ENCODE results near the gene NAT14. TPM values are rescaled to one million over a fixed set of nuclear protein-coding genes. Genes with fewer than 3 reads are reported as not detected.

NAT14 gene
- total RNA-seq, 1 donor from 2014 or later, result 11.4 TPM

DNA sequence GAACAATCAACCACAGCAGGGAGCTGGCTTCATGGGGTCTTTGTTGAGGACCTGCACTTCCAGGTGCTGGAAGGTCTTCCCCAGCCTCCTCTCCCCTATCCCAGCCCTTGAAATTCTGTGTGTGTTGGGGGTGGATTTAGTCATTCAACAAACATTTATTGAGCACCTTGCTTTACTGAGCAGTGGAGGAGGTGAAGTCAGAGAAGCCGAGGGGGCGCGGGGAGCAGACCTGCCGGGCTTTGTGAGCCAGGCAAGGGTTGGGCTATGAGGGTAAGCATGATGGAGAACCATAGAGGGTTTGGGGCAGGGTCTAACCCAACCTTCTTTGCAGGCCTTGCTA is 17.0 kb upstream of the NAT14 start:
- intact Hi-C loops (cut with micrococcal nuclease), result loop anchor here (1.0 kb wide), 1 partner anchor 35 kb away; no protein-coding TSS in a partner anchor

DNA sequence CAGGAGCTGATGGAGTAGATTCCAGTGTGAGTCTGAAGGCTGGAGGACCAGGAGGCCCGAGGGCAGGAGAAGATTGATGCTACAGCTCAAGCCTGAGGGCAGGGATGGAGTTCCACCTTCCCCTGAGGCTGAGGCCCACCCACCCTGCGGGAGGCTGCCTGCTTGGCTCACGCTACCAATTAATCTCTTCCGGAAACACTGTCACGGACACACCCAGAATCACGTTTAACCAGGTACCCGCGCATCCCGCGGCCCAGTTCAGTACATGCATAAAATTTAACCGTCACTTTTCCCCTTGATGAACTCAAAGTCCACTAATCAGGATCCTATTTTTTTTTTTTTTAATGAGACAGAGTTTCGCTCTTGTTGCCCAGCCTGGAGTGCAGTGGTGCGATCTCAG is 13.7 kb upstream of the NAT14 start:
- intact Hi-C loops (cut with micrococcal nuclease), result loop anchor here (10.0 kb wide), 1 partner anchor 844 kb away; the partner anchor contains the start of gene ZSCAN5A

DNA sequence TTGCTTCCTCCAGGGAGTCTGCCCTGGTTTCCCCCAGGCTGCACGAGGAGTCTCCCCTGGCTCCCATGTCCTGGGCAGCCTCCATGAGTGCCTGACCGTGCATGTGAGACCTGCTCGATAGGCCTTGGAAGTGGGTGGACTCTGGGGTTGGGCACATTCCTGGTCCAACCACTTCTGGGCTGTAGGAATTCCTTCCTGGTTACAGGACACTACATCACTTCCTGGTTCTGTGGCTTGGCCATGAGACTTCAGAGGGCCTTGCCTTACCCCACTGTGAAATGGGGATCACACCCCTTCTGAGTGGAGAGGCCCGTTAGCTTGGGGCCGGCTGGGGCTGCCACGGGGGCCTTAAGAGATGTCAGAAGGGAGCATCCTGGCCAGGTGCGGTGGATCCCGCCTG is 12.5 kb upstream of the NAT14 start:
- intact Hi-C loops (cut with micrococcal nuclease), result loop anchor here (10.0 kb wide), 1 partner anchor 842 kb away; the partner anchor contains the start of gene ZSCAN5A

- intact Hi-C loops (cut with micrococcal nuclease), result loop anchor here (10.0 kb wide), 1 partner anchor 841 kb away; the partner anchor contains the start of gene ZSCAN5A
Measured at GRCh38 chr19:55473225-55474012, 11.6 kb upstream of the NAT14 start.

GRCh38 chr19:55474269-55475265 is 10.4 kb upstream of the NAT14 start:
- intact Hi-C loops (cut with micrococcal nuclease), result loop anchor here (10.0 kb wide), 1 partner anchor 840 kb away; the partner anchor contains the start of gene ZSCAN5A

- intact Hi-C loops (cut with micrococcal nuclease), result loop anchor here (1.0 to 10.0 kb wide), 15 partner anchors 9 to 839 kb away; partner anchors contain the start of genes FIZ1, HSPBP1, ISOC2 and KMT5C
Measured at GRCh38 chr19:55476100-55476775, 8.8 kb upstream of the NAT14 start, which contains the start of gene ZNF628. ZNF628 (plus strand) TSS chr19:55476617; CDS start chr19:55479911, 3,294 bp downstream.

DNA sequence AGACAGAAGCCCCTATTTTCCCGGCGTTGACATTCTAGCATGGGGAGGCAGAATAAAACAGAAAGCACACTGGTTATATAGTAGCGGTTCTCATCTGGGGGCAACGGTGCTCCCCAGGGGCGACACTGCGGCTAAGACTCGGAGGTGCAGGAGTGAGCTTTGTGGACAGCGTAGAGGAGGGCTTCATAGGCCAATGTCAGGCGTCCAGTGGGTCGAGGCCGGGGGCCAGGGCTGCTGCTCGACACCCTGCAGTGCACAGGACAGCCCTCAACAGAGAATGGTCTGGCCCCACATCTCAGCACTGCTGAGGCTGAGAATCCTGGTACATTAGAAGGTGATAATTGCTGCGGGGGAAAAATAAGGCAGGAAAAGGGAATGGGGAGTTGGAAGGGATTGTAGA is 7.1 kb upstream of the NAT14 start:
- intact Hi-C loops (cut with micrococcal nuclease), result loop anchor here (1.0 to 10.0 kb wide), 5 partner anchors 25 to 1014 kb away; partner anchors contain the start of genes PPP1R12C, ZNF444 and ZSCAN5A

GRCh38 chr19:55478364-55478763 is 6.6 kb upstream of the NAT14 start:
- intact Hi-C loops (cut with micrococcal nuclease), result loop anchor here (10.0 kb wide), 1 partner anchor 836 kb away; the partner anchor contains the start of gene ZSCAN5A

- intact Hi-C loops (cut with micrococcal nuclease), result loop anchor here (10.0 kb wide), 1 partner anchor 836 kb away; the partner anchor contains the start of gene ZSCAN5A
Measured at GRCh38 chr19:55479045-55479444, 5.9 kb upstream of the NAT14 start.

DNA sequence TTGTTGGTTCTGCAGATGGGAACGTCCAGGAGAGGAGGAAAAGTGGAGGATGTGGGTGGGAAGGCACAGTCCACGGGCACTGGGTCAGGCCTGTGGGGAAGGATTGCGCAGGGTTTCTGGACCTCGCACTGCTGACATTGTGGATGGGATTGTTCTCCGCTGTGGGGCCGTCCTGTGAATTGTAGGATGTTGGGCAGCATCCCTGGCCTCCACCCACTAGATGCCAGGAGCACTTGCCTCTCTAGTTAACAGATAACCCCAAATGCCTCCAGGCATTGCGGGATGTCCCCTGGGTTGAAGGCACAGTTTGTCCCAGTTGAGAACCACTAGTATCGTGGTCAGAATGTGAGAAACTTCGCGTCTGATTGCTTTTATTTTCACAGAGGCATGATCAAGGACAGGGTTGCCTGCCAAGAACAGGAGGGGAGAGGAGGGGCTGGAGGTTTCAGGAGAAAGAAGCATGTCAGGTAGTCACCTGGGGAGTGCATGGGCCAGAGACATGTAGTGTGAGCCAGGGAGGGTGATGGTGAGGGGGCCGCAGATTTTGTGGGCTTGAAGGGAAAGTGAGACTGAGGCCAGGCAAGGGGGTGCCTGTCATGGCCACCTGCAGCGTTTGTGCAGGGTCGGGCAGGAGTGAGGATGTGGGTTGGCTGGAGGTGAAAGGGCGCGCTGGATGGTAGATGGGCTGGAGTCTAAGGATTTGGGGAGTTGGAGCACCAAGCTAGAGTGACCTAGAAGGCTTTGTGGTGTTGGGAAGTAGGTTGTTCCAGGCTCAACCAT is 5.3 kb upstream of the NAT14 start:
- intact Hi-C loops (cut with micrococcal nuclease), result loop anchor here (10.0 kb wide), 1 partner anchor 835 kb away; the partner anchor contains the start of gene ZSCAN5A

DNA sequence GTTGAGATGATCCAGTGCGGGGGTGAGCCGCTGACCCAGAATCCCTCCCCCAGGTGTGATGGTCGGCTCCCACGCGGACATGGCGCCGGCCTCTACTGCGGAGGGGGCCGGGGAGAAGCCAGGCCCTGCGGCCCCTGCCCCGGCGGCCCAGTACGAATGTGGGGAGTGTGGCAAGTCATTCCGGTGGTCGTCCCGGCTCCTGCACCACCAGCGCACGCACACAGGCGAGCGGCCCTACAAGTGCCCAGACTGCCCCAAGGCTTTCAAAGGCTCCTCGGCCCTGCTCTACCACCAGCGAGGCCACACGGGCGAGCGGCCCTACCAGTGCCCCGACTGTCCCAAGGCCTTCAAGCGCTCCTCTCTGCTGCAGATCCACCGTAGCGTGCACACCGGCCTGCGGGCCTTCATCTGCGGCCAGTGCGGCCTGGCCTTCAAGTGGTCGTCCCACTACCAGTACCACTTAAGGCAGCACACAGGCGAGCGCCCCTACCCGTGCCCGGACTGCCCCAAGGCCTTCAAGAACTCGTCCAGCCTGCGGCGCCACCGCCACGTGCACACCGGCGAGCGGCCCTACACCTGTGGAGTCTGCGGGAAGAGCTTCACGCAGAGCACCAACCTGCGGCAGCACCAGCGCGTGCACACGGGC is 3.7 kb upstream of the NAT14 start:
- intact Hi-C loops (cut with micrococcal nuclease), result no loop called here

DNA sequence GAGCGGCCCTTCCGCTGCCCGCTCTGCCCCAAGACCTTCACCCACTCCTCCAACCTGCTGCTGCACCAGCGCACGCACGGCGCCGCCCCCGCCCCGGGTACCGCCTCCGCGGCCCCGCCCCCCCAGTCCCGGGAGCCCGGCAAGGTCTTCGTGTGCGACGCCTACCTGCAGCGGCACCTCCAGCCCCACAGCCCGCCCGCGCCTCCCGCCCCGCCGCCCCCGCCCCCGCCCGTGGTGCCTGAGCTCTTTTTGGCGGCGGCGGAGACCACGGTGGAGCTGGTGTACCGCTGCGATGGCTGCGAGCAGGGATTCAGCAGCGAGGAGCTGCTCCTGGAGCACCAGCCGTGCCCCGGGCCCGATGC is 3.2 kb upstream of the NAT14 start:
- intact Hi-C loops (cut with micrococcal nuclease), result no loop called here

DNA sequence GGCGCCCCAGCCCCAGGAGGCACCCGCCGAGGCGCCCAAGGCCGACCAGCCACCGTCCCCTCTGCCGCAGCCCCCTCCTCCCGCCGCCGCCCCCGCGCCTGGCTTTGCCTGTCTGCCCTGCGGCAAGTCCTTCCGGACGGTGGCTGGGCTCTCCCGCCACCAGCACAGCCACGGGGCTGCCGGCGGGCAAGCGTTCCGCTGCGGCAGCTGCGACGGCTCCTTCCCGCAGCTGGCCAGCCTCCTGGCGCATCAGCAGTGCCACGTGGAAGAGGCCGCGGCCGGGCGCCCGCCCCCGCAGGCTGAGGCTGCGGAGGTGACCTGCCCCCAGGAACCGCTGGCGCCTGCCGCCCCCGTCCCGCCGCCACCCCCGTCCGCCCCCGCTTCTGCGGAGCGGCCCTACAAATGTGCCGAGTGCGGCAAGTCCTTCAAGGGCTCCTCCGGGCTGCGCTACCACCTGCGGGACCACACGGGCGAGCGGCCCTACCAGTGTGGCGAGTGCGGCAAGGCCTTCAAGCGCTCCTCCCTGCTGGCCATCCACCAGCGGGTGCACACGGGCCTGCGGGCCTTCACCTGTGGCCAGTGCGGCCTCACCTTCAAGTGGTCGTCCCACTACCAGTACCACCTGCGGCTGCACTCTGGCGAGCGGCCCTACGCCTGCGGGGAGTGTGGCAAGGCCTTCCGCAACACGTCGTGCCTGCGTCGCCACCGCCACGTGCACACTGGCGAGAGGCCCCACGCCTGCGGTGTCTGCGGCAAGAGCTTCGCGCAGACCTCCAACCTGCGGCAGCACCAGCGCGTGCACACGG is 2.6 kb upstream of the NAT14 start:
- intact Hi-C loops (cut with micrococcal nuclease), result no loop called here

GRCh38 chr19:55482967-55483705 is 1.9 kb upstream of the NAT14 start:
- intact Hi-C loops (cut with micrococcal nuclease), result no loop called here

GRCh38 chr19:55483706-55484592 is 1.0 kb upstream of the NAT14 start:
- intact Hi-C loops (cut with micrococcal nuclease), result no loop called here

- intact Hi-C loops (cut with micrococcal nuclease), result loop anchor here (1.0 kb wide), 1 partner anchor 9 kb away; the partner anchor contains the start of gene ZNF628
Measured at GRCh38 chr19:55485439-55486011, 537 bp downstream of the NAT14 start.

Measured in T-helper 1 cell treated with Interleukin-12 subunit alpha and Interleukin-12 subunit beta and Interleukin-4 antibody, amounts not matched to agents 30 ng/mL and 1 ng/mL, for 36 hours (primary cell).